Activated CD4-positive, CD25-positive, alpha-beta regulatory T cell treated with anti-CD3 and anti-CD28 coated beads, Interleukin-2, amount 50 U/mL, for 16 hours (primary cell): ENCODE measurements around the gene STEAP1B.
"Not testable (repeated sequence)": the region's sequence is repeated elsewhere in the genome, so short reads cannot be mapped to it uniquely, and the experiment has no call there.

ENCODE experiments used
- DNase-seq: peaks from one replicate; pipeline ENCODE4 v3.0.0-alpha.2; 2020; ENCODE audit warnings: low read depth, low spot score

STEAP1B gene

GRCh38 chr7:22499888-22500689, at the start of gene STEAP1B:
STEAP1B (minus strand) TSS chr7:22500188; CDS start chr7:22494855, 5,333 bp downstream.
- DNase-seq, result peak; percentile 58

GRCh38 chr7:22549051-22549450, 49.1 kb upstream of the STEAP1B start:
- no peak for DNase-seq

GRCh38 chr7:22548313-22548712, 48.3 kb upstream of the STEAP1B start:
- no peak for DNase-seq

- no peak for DNase-seq
Measured at GRCh38 chr7:22546769-22547168, 46.8 kb upstream of the STEAP1B start.

- DNase-seq, result no peak
Measured at GRCh38 chr7:22545529-22545928, 45.5 kb upstream of the STEAP1B start.

- no peak for DNase-seq
Measured at GRCh38 chr7:22544245-22544644, 44.3 kb upstream of the STEAP1B start.

- DNase-seq, result no peak
Measured at GRCh38 chr7:22543169-22543568, 43.2 kb upstream of the STEAP1B start.

GRCh38 chr7:22542669-22543068, 42.7 kb upstream of the STEAP1B start:
- DNase-seq, result no peak

GRCh38 chr7:22542254-22542653, 42.3 kb upstream of the STEAP1B start:
- DNase-seq, result no peak

GRCh38 chr7:22541789-22542188, 41.8 kb upstream of the STEAP1B start:
- no peak for DNase-seq

GRCh38 chr7:22528537-22528936, 28.5 kb upstream of the STEAP1B start:
- DNase-seq, result not testable (repeated sequence)

GRCh38 chr7:22524353-22524947, 24.5 kb upstream of the STEAP1B start:
- DNase-seq, result not testable (repeated sequence)

- DNase-seq, result not testable (repeated sequence)
Measured at GRCh38 chr7:22523478-22524352, 23.7 kb upstream of the STEAP1B start.

- not testable (repeated sequence) for DNase-seq
Measured at GRCh38 chr7:22519560-22519959, 19.6 kb upstream of the STEAP1B start.

GRCh38 chr7:22516950-22517349, 17.0 kb upstream of the STEAP1B start:
- not testable (repeated sequence) for DNase-seq

- DNase-seq, result not testable (repeated sequence)
Measured at GRCh38 chr7:22514963-22515362, 15.0 kb upstream of the STEAP1B start.

GRCh38 chr7:22507320-22507719, 7.3 kb upstream of the STEAP1B start:
- not testable (repeated sequence) for DNase-seq

GRCh38 chr7:22506316-22507020, 6.5 kb upstream of the STEAP1B start:
- DNase-seq, result not testable (repeated sequence)

- not testable (repeated sequence) for DNase-seq
Measured at GRCh38 chr7:22504519-22504918, 4.5 kb upstream of the STEAP1B start.

GRCh38 chr7:22502104-22502503, 2.1 kb upstream of the STEAP1B start:
- not testable (repeated sequence) for DNase-seq

GRCh38 chr7:22501336-22501735, 1.3 kb upstream of the STEAP1B start:
- DNase-seq, result not testable (repeated sequence)
